ENCODE measurements around the gene GUCY1A2. TPM values are rescaled to one million over a fixed set of nuclear protein-coding genes. Genes with fewer than 3 reads are reported as not detected.

GUCY1A2 gene
- total and polyA plus RNA-seq, 2 donors (not counting 1 experiment from before 2014, with no cell fraction given): not detected

DNA sequence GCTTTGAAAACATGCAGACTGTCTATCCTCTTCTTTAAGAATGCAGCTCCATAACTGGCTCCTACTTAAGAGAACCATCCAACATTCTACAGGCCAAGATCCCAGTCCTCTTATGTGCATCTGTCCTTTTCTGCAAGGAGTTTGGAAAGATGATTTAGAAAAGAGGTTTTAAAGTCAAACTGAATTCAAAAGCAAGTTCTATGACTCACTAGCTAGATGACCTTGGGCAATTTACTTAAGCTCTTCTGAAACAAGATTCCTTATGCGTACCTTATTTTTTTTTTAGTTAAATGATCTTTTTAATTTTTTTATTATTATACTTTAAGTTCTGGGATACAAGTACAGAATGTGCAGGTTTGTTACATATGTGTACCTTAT, 29.2 kb downstream of the GUCY1A2 start:
- DNase-seq: no peak
- no peak overlapping the region for H3K4me3 ChIP-seq (ENCODE audit: control extremely low read depth in 1 of 5, extremely low read depth in 1 of 5, insufficient read depth in 1 of 5, low read depth in 2 of 5, low read length in 4 of 5)
- ChIA-PET CTCF (no interaction called here), POLR2A (no interaction called here)
- no peak overlapping the region for H3K27ac Mint-ChIP-seq
- no peaks in the 10 kb centered on the region for H3K79me2 ChIP-seq (ENCODE audit: control insufficient read depth, insufficient read depth, low read length)
- H4K20me1 ChIP-seq (ENCODE audit: control insufficient read depth, insufficient read depth, low read length, poor library complexity, severe bottlenecking): no peaks in the 10 kb centered on the region
- H2AFZ ChIP-seq (ENCODE audit: insufficient read depth, low read depth, low read length, poor library complexity, severe bottlenecking): no peak overlapping the region
- no peaks in the 10 kb centered on the region for H3K36me3 ChIP-seq (replicated peaks in 1 of 2; ENCODE audit: control extremely low read depth in 1 of 2, control insufficient read depth in 1 of 2, extremely low read depth in 1 of 2, insufficient read depth in 2 of 2, low read length in 1 of 2)
- no peak overlapping the region for H3K4me3 Mint-ChIP-seq
- peaks cover 0 to 1% (median 0%) of the 10 kb centered on the region in 3 donors for H3K9me3 ChIP-seq (ENCODE audit: control extremely low read depth in 1 of 3, control insufficient read depth in 2 of 3, insufficient read depth in 1 of 3, low read length in 2 of 3)
- H3K4me1 Mint-ChIP-seq: no peaks in the 10 kb centered on the region
- no peaks in the 10 kb centered on the region for H3K9me3 Mint-ChIP-seq (ENCODE audit: insufficient read depth)
- WGBS (ENCODE audit: insufficient coverage): no CpG with 5 or more reads among the region's 1 CpG
- H3K27me3 ChIP-seq (replicated peaks in 1 of 4; ENCODE audit: control extremely low read depth in 1 of 4, control insufficient read depth in 3 of 4, insufficient read depth in 4 of 4, low read length in 3 of 4): no peaks in the 10 kb centered on the region
- intact Hi-C loops (cut with micrococcal nuclease): no loop called here
- no peak for ATAC-seq (ENCODE audit: low read depth)
- TF ChIP-seq EZH2 (IDR thresholded peaks at IDR 0.05; ENCODE audit: borderline replicate concordance, insufficient read depth, low read depth, low read length, poor library complexity, severe bottlenecking) (no peak), CTCF (IDR thresholded peaks at IDR 0.05) (no peak)
- no peak overlapping the region for H3K4me2 ChIP-seq (replicated peaks; ENCODE audit: low read depth, low read length, poor library complexity, severe bottlenecking)
- H3K27ac ChIP-seq (ENCODE audit: low read length in 2 of 2): no peak overlapping the region
- no peak overlapping the region for H3K9ac ChIP-seq (ENCODE audit: low read length)
- H3K27me3 Mint-ChIP-seq: no peaks in the 10 kb centered on the region
- no peaks in the 10 kb centered on the region for H3K4me1 ChIP-seq (ENCODE audit: control insufficient read depth in 2 of 2, insufficient read depth in 2 of 2, low read length in 2 of 2)

- DNase-seq (no peak), ATAC-seq (ENCODE audit: low read depth) (no peak)
- H3K27ac ChIP-seq (ENCODE audit: low read length in 2 of 2): no peak overlapping the region
- H3K4me3 ChIP-seq (ENCODE audit: control extremely low read depth in 1 of 5, extremely low read depth in 1 of 5, insufficient read depth in 1 of 5, low read depth in 2 of 5, low read length in 4 of 5): no peak overlapping the region
- Mint-ChIP-seq H3K27me3 (no peaks in the 10 kb centered on the region), H3K9me3 (ENCODE audit: insufficient read depth) (no peaks in the 10 kb centered on the region), H3K4me1 (no peaks in the 10 kb centered on the region), H3K27ac (no peak overlapping the region), H3K4me3 (no peak overlapping the region)
- no peaks in the 10 kb centered on the region for H3K79me2 ChIP-seq (ENCODE audit: control insufficient read depth, insufficient read depth, low read length)
- no peak overlapping the region for H3K9ac ChIP-seq (ENCODE audit: low read length)
- H3K4me2 ChIP-seq (replicated peaks; ENCODE audit: low read depth, low read length, poor library complexity, severe bottlenecking): no peak overlapping the region
- CTCF ChIA-PET: no interaction called here
- H3K36me3 ChIP-seq (replicated peaks in 1 of 2; ENCODE audit: control extremely low read depth in 1 of 2, control insufficient read depth in 1 of 2, extremely low read depth in 1 of 2, insufficient read depth in 2 of 2, low read length in 1 of 2): no peaks in the 10 kb centered on the region
- no peaks in the 10 kb centered on the region for H3K4me1 ChIP-seq (ENCODE audit: control insufficient read depth in 2 of 2, insufficient read depth in 2 of 2, low read length in 2 of 2)
- 80% methylated on average over 2 of the region's 2 CpGs for WGBS (ENCODE audit: insufficient coverage)
- TF ChIP-seq EZH2 (IDR thresholded peaks at IDR 0.05; ENCODE audit: borderline replicate concordance, insufficient read depth, low read depth, low read length, poor library complexity, severe bottlenecking) (no peak), CTCF (IDR thresholded peaks at IDR 0.05) (no peak)
- POLR2A ChIA-PET: no interaction called here
- no peak overlapping the region for H2AFZ ChIP-seq (ENCODE audit: insufficient read depth, low read depth, low read length, poor library complexity, severe bottlenecking)
- H3K27me3 ChIP-seq (replicated peaks in 1 of 4; ENCODE audit: control extremely low read depth in 1 of 4, control insufficient read depth in 3 of 4, insufficient read depth in 4 of 4, low read length in 3 of 4): no peaks in the 10 kb centered on the region
- H4K20me1 ChIP-seq (ENCODE audit: control insufficient read depth, insufficient read depth, low read length, poor library complexity, severe bottlenecking): no peaks in the 10 kb centered on the region
- intact Hi-C loops (cut with micrococcal nuclease): no loop called here
- peaks cover 0 to 1% (median 0%) of the 10 kb centered on the region in 3 donors for H3K9me3 ChIP-seq (ENCODE audit: control extremely low read depth in 1 of 3, control insufficient read depth in 2 of 3, insufficient read depth in 1 of 3, low read length in 2 of 3)
Measured at GRCh38 chr11:106988151-106989077, 29.9 kb downstream of the GUCY1A2 start.

Measured in B cell (primary cell).